HepG2 (cell line): ENCODE results near the gene CCDC191. TPM values are rescaled to one million over a fixed set of nuclear protein-coding genes. Genes with fewer than 3 reads are reported as not detected.

Experiments used
- ATAC-seq: fragments of 200-7000 bp; cut with Tn5 transposase; 3 replicates; pipeline ENCODE4 v1.9.1; 2020; ENCODE audit warnings: mild to moderate bottlenecking, moderate library complexity
- BruUV-seq: library from RNA; stranded (reverse); fragments of 400-500 nt; replicated peaks from 2 replicates; lab custom pipeline; 2021; lab: Mats Ljungman, UMichigan
- CTCF ChIA-PET: fragments of 300-600 bp; formaldehyde crosslinking; extraction: SDS; loops from one replicate; lab custom pipeline; 2021; ENCODE audit warnings: low total read pairs, inconsistent platforms, low intra/inter-chr PET ratio; lab: Yijun Ruan, JAX
- POLR2A ChIA-PET: fragments of 350-600 bp; sonication (Branson Sonifier 250); formaldehyde crosslinking; loops from one replicate; lab custom pipeline; 2020; ENCODE audit warnings: antibody characterized with exemption, inconsistent platforms; lab: Yijun Ruan, JAX
- DNase-seq: peaks from one replicate; pipeline ENCODE4 v3.0.0-alpha.2; 2015; ENCODE audit warnings: low spot score
- FAIRE-seq: peaks from 3 replicates; lab custom pipeline; 2011; peaks lifted over from hg19 to GRCh38; lab: Jason Lieb, UNC
- H2AFZ ChIP-seq: one replicate; pipeline ENCODE4 v1.6.1; 2011; ENCODE audit warnings: low read length, inconsistent platforms
- H3K27ac ChIP-seq: fragments of 300-600 bp; 3 replicates; pipeline ENCODE4 v1.8.0; 2011; ENCODE audit warnings: mixed run types, mild to moderate bottlenecking, mixed read lengths, low read length, inconsistent platforms; ENCODE audit not compliant: insufficient read depth; ENCODE audit errors: extremely low read length
- H3K27me3 ChIP-seq, 2 experiments: fragments of 200-600 bp in 1 of 2; 2 replicates in 1 of 2; 3 replicates in 1 of 2; pipeline versions ENCODE4 v1.6.0 to v1.8.0; 2011; ENCODE audit warnings: low read length in 2 of 2, mild to moderate bottlenecking in 2 of 2, moderate library complexity in 2 of 2, inconsistent platforms in 1 of 2; ENCODE audit not compliant: insufficient read depth in 2 of 2, control insufficient read depth in 1 of 2
- H3K36me3 ChIP-seq, 2 experiments: fragments of 200-600 bp in 1 of 2; replicated peaks in 1 of 2; 2 replicates in 1 of 2; 3 replicates in 1 of 2; pipeline versions ENCODE4 v1.5.1 to v1.8.0; 2011; ENCODE audit warnings: low read length in 2 of 2, inconsistent platforms in 1 of 2; ENCODE audit not compliant: insufficient read depth in 2 of 2, control insufficient read depth in 1 of 2
- H3K4me1 ChIP-seq: 2 replicates; pipeline ENCODE4 v1.5.1; 2012; ENCODE audit warnings: low read length, inconsistent platforms; ENCODE audit not compliant: insufficient read depth
- H3K4me2 ChIP-seq: 2 replicates; pipeline ENCODE4 v1.6.0; 2011; ENCODE audit warnings: low read depth, low read length, inconsistent platforms
- H3K4me3 ChIP-seq, 3 experiments: fragments of 200-600 bp in 1 of 3; sonication (generic), shearing (Covaris generic) in 1 of 3; replicated peaks in 1 of 3; 2 replicates each; pipeline ENCODE4 v1.5.1; 2011 to 2016; ENCODE audit warnings: low read length in 3 of 3, inconsistent platforms in 2 of 3, low read depth in 2 of 3, mild to moderate bottlenecking in 2 of 3, control low read depth in 1 of 3, mixed read lengths in 1 of 3; ENCODE audit not compliant: insufficient read depth in 1 of 3
- H3K79me2 ChIP-seq: one replicate; pipeline ENCODE4 v1.6.1; 2011; ENCODE audit warnings: low read length, inconsistent platforms; ENCODE audit not compliant: insufficient read depth
- H3K9ac ChIP-seq: 2 replicates; pipeline ENCODE4 v1.6.0; 2011; ENCODE audit warnings: mild to moderate bottlenecking, low read depth, low read length, inconsistent platforms; ENCODE audit not compliant: insufficient read depth
- H3K9me3 ChIP-seq: 2 replicates; pipeline ENCODE4 v1.5.1; 2012; ENCODE audit warnings: mild to moderate bottlenecking, low read length
- H4K20me1 ChIP-seq: 2 replicates; pipeline ENCODE4 v1.6.0; 2011; ENCODE audit warnings: inconsistent platforms, mild to moderate bottlenecking, low read length, moderate library complexity; ENCODE audit not compliant: insufficient read depth
- DPF2 ChIP-seq: sonication (generic); formaldehyde crosslinking; IDR thresholded peaks from 2 replicates; pipeline ENCODE4 v1.4.0; 2020; ENCODE audit warnings: mild to moderate bottlenecking, low read depth, missing genetic modification reagents, borderline replicate concordance
- FOXP1 ChIP-seq, 2 experiments: fragments of 450-650 bp in 1 of 2; IDR thresholded peaks; 2 replicates each; pipeline ENCODE4 v1.6.1; 2017 to 2018; ENCODE audit warnings: antibody characterized with exemption in 1 of 2
- GABPB1 ChIP-seq: IDR thresholded peaks from 2 replicates; pipeline ENCODE4 v1.6.1; 2016; ENCODE audit warnings: mild to moderate bottlenecking, missing genetic modification reagents, moderate library complexity, missing compliant biosample characterization
- JUND ChIP-seq: sonication (generic); formaldehyde crosslinking; IDR thresholded peaks from 2 replicates; pipeline ENCODE4 v1.8.0; 2022; ENCODE audit warnings: mild to moderate bottlenecking, missing genetic modification reagents
- MBD4 ChIP-seq: IDR thresholded peaks from 2 replicates; pipeline ENCODE4 v1.6.1; 2012; ENCODE audit warnings: low read length, inconsistent platforms, borderline replicate concordance
- MLLT10 ChIP-seq: sonication (generic); formaldehyde crosslinking; IDR thresholded peaks from 2 replicates; pipeline ENCODE4 v1.4.0; 2020; ENCODE audit warnings: missing genetic modification reagents
- NFKBIZ ChIP-seq: IDR thresholded peaks from 2 replicates; pipeline ENCODE4 v1.6.1; 2018; ENCODE audit warnings: missing genetic modification reagents, missing compliant biosample characterization
- ZNF672 ChIP-seq: sonication (generic); formaldehyde crosslinking; IDR thresholded peaks from 2 replicates; pipeline ENCODE4 v1.8.1; 2022; ENCODE audit warnings: missing genetic modification reagents
- ZNF772 ChIP-seq: sonication (generic); formaldehyde crosslinking; IDR thresholded peaks from 2 replicates; pipeline ENCODE4 v1.5.0; 2020; ENCODE audit warnings: mild to moderate bottlenecking, missing genetic modification reagents
- ZNF850 ChIP-seq: sonication (generic); formaldehyde crosslinking; conservative IDR thresholded peaks from 2 replicates; pipeline ENCODE4 v1.9.0; 2021; ENCODE audit warnings: mild to moderate bottlenecking, missing genetic modification reagents
- WGBS: methylation state at CpG from one replicate; pipeline ENCODE4 v1.1.6; 2017; ENCODE audit warnings: low lambda C conversion rate; 5-methylcytosine and 5-hydroxymethylcytosine counted together
- in situ Hi-C: cut with HindIII; loops from 2 replicates; pipeline ENCODE4 v1.10.0; 2017; ENCODE audit warnings: low pct_unique_long_range_greater_than_20kb; ENCODE audit not compliant: extremely low pct_ligation_motif_present
- intact Hi-C: fragments of 100-400 bp; cut with micrococcal nuclease; formaldehyde crosslinking; loops from one replicate; pipeline ENCODE4 v1.10.0; 2022; ENCODE audit not compliant: unreplicated experiment
- polyA plus RNA-seq, 8 experiments: library from polyadenylated mRNA; depleted of rRNA in 3 of 8; stranded (reverse) in 7 of 8; unstranded in 1 of 8; fragments of >200 nt; fragmentation: Illumina TruSeq in 4 of 8; extraction: Trizol in 4 of 8; gene quantifications; 2 replicates each; pipeline versions ENCODE4 v1.2.1 to v1.2.3, GENCODE V29; 2011 to 2016; ENCODE audit warnings: low read depth in 4 of 8, missing spikeins in 1 of 8, mixed read lengths in 1 of 8; ENCODE audit not compliant: insufficient read depth in 1 of 8
- total RNA-seq, 5 experiments: library from RNA; depleted of rRNA; stranded (reverse); fragments of >200 nt; fragmentation: Illumina TruSeq; extraction: Trizol; gene quantifications; 2 replicates each; pipeline ENCODE4 v1.2.3, GENCODE V29; 2016; ENCODE audit warnings: low read depth in 1 of 5
- TF ChIP-seq, protein P1 (sequence below), 2 experiments: sonication (generic) in 1 of 2; formaldehyde crosslinking in 1 of 2; IDR thresholded peaks; 2 replicates each; pipeline versions ENCODE4 v1.5.1 to v1.6.1; 2011 to 2020; ENCODE audit warnings: borderline replicate concordance in 1 of 2, low read depth in 1 of 2, low read length in 1 of 2, mild to moderate bottlenecking in 1 of 2, missing genetic modification reagents in 1 of 2, moderate library complexity in 1 of 2
- TF ChIP-seq, protein P2 (sequence below): sonication (generic); formaldehyde crosslinking; IDR thresholded peaks from 2 replicates; pipeline ENCODE4 v1.5.0; 2020; ENCODE audit warnings: mild to moderate bottlenecking, missing genetic modification reagents, borderline replicate concordance

Gene CCDC191
- total and polyA plus RNA-seq, 2 of the 13 experiments (the other 11 are each of a cell fraction or from before 2014, with no cell fraction given) = 0.91 to 1.4 TPM

DNA sequence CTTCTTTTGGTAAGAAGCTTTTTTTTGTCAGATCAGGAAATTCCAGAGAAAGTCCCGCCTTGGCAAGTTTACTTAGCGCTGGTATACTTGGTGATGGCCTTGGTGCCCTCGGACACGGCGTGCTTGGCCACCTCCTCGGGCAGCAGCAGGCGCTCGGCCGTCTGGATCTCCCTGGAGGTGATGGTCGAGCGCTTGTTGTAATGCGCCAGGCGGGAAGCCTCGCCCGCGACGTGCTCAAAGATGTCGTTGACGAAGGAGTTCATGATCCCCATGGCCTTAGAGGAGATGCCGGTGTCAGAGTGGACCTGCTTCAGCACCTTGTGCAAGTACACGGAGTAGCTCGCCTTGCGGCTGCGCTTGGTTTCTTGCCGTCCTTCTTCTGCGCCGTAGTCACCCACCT lies 46.9 kb upstream of the CCDC191 start:
- Histone ChIP-seq H3K27me3 (no peaks in the 10 kb centered on the region), H3K36me3 (no peaks in the 10 kb centered on the region), H3K4me3 (no peak overlapping the region), H3K4me1 (no peaks in the 10 kb centered on the region), H4K20me1 (no peaks in the 10 kb centered on the region), H3K79me2 (no peaks in the 10 kb centered on the region), H3K9me3 (no peaks in the 10 kb centered on the region), H3K27ac (no peak overlapping the region), H2AFZ (no peak overlapping the region), H3K4me2 (no peak overlapping the region), H3K9ac (no peak overlapping the region)
- WGBS = 73% methylated on average over 27 of the region's 27 CpGs
- intact Hi-C loops = no loop called here
- no peak for DNase-seq
- CTCF ChIA-PET = no interaction called here
- POLR2A ChIA-PET = no interaction called here
- no peak for ATAC-seq
- TF ChIP-seq ZNF772 (CRISPR knock-in tag) = no peak
- TF ChIP-seq, protein P1, sequence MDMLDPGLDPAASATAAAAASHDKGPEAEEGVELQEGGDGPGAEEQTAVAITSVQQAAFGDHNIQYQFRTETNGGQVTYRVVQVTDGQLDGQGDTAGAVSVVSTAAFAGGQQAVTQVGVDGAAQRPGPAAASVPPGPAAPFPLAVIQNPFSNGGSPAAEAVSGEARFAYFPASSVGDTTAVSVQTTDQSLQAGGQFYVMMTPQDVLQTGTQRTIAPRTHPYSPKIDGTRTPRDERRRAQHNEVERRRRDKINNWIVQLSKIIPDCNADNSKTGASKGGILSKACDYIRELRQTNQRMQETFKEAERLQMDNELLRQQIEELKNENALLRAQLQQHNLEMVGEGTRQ (IDR thresholded peaks at IDR 0.05; ENCODE audit: low read depth, low read length) = no peak
- TF ChIP-seq, protein P1 (CRISPR knock-in tag; IDR thresholded peaks at IDR 0.05; ENCODE audit: borderline replicate concordance) = no peak
- TF ChIP-seq MLLT10 (CRISPR knock-in tag) = no peak
- TF ChIP-seq NFKBIZ = no peak
- TF ChIP-seq JUND (CRISPR knock-in tag) = no peak
- TF ChIP-seq, protein P2, sequence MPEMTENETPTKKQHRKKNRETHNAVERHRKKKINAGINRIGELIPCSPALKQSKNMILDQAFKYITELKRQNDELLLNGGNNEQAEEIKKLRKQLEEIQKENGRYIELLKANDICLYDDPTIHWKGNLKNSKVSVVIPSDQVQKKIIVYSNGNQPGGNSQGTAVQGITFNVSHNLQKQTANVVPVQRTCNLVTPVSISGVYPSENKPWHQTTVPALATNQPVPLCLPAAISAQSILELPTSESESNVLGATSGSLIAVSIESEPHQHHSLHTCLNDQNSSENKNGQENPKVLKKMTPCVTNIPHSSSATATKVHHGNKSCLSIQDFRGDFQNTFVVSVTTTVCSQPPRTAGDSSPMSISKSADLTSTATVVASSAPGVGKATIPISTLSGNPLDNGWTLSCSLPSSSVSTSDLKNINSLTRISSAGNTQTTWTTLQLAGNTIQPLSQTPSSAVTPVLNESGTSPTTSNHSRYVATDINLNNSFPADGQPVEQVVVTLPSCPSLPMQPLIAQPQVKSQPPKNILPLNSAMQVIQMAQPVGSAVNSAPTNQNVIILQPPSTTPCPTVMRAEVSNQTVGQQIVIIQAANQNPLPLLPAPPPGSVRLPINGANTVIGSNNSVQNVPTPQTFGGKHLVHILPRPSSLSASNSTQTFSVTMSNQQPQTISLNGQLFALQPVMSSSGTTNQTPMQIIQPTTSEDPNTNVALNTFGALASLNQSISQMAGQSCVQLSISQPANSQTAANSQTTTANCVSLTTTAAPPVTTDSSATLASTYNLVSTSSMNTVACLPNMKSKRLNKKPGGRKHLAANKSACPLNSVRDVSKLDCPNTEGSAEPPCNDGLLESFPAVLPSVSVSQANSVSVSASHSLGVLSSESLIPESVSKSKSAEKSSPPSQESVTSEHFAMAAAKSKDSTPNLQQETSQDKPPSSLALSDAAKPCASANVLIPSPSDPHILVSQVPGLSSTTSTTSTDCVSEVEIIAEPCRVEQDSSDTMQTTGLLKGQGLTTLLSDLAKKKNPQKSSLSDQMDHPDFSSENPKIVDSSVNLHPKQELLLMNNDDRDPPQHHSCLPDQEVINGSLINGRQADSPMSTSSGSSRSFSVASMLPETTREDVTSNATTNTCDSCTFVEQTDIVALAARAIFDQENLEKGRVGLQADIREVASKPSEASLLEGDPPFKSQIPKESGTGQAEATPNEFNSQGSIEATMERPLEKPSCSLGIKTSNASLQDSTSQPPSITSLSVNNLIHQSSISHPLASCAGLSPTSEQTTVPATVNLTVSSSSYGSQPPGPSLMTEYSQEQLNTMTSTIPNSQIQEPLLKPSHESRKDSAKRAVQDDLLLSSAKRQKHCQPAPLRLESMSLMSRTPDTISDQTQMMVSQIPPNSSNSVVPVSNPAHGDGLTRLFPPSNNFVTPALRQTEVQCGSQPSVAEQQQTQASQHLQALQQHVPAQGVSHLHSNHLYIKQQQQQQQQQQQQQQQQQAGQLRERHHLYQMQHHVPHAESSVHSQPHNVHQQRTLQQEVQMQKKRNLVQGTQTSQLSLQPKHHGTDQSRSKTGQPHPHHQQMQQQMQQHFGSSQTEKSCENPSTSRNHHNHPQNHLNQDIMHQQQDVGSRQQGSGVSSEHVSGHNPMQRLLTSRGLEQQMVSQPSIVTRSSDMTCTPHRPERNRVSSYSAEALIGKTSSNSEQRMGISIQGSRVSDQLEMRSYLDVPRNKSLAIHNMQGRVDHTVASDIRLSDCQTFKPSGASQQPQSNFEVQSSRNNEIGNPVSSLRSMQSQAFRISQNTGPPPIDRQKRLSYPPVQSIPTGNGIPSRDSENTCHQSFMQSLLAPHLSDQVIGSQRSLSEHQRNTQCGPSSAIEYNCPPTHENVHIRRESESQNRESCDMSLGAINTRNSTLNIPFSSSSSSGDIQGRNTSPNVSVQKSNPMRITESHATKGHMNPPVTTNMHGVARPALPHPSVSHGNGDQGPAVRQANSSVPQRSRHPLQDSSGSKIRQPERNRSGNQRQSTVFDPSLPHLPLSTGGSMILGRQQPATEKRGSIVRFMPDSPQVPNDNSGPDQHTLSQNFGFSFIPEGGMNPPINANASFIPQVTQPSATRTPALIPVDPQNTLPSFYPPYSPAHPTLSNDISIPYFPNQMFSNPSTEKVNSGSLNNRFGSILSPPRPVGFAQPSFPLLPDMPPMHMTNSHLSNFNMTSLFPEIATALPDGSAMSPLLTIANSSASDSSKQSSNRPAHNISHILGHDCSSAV (CRISPR knock-in tag) = no peak
- TF ChIP-seq FOXP1 (IDR thresholded peaks at IDR 0.05) = no peak
- no peak for TF ChIP-seq FOXP1 (CRISPR knock-in tag; IDR thresholded peaks at IDR 0.05)
- TF ChIP-seq ZNF672 (CRISPR knock-in tag) = no peak
- TF ChIP-seq GABPB1 (CRISPR knock-in tag) = no peak
- TF ChIP-seq ZNF850 (CRISPR knock-in tag) = no peak
- no peak for TF ChIP-seq DPF2 (CRISPR knock-in tag)
- TF ChIP-seq MBD4 = no peak
- in situ Hi-C loops = no loop called here
- no TSS peak for BruUV-seq
- no peak for FAIRE-seq
